Fibroblast of pulmonary artery (primary cell): ENCODE measurements around the gene C6orf163.
"Not testable (repeated sequence)": the region's sequence is repeated elsewhere in the genome, so short reads cannot be mapped to it uniquely, and the experiment has no call there.

Experiments
- DNase-seq: peaks from one replicate; pipeline ENCODE4 v3.0.0-alpha.2; 2010; ENCODE audit warnings: low read depth
- H3K4me3 ChIP-seq: replicated peaks from 2 replicates; pipeline ENCODE4 v1.5.1; 2011; ENCODE audit warnings: low read depth, mild to moderate bottlenecking, control low read depth, low read length, moderate library complexity
- CTCF ChIP-seq: IDR thresholded peaks from 2 replicates; pipeline ENCODE4 v1.5.1; 2011; ENCODE audit warnings: mild to moderate bottlenecking, control low read depth, low read length, inconsistent platforms; ENCODE audit errors: missing control alignments

C6orf163 gene

GRCh38 chr6:87322304-87323212, 22.1 kb upstream of the C6orf163 start, which contains the start of gene SMIM8:
TSS of gene SMIM8 (plus strand) at chr6:87322588. CDS start at chr6:87337032, 14,444 bp downstream.
- DNase-seq, result peak; percentile 72
- H3K4me3 ChIP-seq, result peak within 1 kb of the TSS; percentile 99
- peak; percentile 60 for TF ChIP-seq CTCF

- DNase-seq, H3K4me3 ChIP-seq: not testable (repeated sequence)
Measured at GRCh38 chr6:87323880-87324279, 20.7 kb upstream of the C6orf163 start.

GRCh38 chr6:87330961-87331360, 13.7 kb upstream of the C6orf163 start:
- no peak for DNase-seq
- no peak overlapping the region for H3K4me3 ChIP-seq
- no peak for TF ChIP-seq CTCF

GRCh38 chr6:87333033-87333432, 11.6 kb upstream of the C6orf163 start:
- H3K4me3 ChIP-seq, result no peak overlapping the region
- TF ChIP-seq CTCF, result no peak
- DNase-seq, result no peak

- DNase-seq, result peak; percentile 57
- no peak overlapping the region for H3K4me3 ChIP-seq
- TF ChIP-seq CTCF, result no peak
Measured at GRCh38 chr6:87333591-87334181, 10.9 kb upstream of the C6orf163 start.

GRCh38 chr6:87334683-87335082, 9.9 kb upstream of the C6orf163 start:
- peak; percentile 57 for DNase-seq
- no peak overlapping the region for H3K4me3 ChIP-seq
- no peak for TF ChIP-seq CTCF

- TF ChIP-seq CTCF, result no peak
- no peak overlapping the region for H3K4me3 ChIP-seq
- no peak for DNase-seq
Measured at GRCh38 chr6:87336367-87336766, 8.2 kb upstream of the C6orf163 start.
